ENCODE measurements around the gene LYSMD2. TPM values are rescaled to one million over a fixed set of nuclear protein-coding genes. Genes with fewer than 3 reads are reported as not detected.

Gene LYSMD2
- total and polyA plus RNA-seq, 9 donors: 8.9 to 16.4 (median 13.4) TPM

DNA sequence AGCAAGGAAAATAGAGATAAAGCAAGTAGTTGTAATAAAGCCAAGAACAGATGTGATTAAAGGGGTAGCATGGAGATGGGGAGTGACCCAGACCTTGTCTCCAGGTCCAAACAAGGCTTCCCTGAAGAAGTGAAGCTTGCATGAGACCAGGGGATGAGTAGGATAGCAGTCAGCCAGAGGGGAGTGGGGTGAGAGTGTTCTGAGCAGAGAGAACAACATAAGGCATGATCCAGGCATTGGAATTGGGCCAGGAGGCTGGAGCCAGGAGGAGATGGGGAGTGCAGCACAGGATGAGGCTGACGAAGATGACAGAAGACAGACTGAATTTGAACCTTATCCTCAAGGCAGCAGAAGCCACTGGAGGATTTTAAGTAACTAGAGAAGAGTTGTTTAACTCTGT lies 21.2 kb upstream of the LYSMD2 start:
- Histone ChIP-seq H3K9me3 (no peaks in the 10 kb centered on the region), H3K4me3 (no peak overlapping the region), H3K36me3 (no peaks in the 10 kb centered on the region), H3K4me1 (ENCODE audit: insufficient read depth) (peaks cover 5% of the 10 kb centered on the region), H3K27ac (no peak overlapping the region), H3K27me3 (no peaks in the 10 kb centered on the region)
- peak; percentile 51 to 77 (median 74) for DNase-seq
- intact Hi-C loops (cut with DNase I): no loop called here
- TF ChIP-seq POLR2A (IDR thresholded peaks at IDR 0.05): no peak
- no peak for TF ChIP-seq EP300 (IDR thresholded peaks at IDR 0.05)
- TF ChIP-seq CTCF (IDR thresholded peaks at IDR 0.05): no peak
- WGBS, 3 donors: 7 to 20% (median 16%) methylated on average over 1 of the region's 1 CpG

DNA sequence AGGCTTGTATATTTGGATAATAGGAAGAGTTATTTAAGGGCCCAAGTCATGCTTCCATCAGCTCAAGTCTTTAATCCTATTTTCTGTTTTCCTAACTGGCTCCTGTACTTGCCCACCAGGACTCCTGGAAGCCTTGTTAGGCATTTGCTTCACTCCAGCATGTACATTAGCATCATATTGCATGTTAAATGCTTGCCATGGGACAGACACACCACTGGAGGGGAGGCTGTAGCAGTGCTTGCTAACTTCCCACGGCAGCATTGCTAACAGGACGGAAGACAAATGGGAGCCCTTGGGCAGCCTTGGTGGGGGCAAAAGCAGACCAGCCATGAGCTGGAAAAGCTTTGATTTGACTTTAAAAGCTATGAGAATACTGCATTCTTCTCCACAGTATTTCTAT lies 20.0 kb upstream of the LYSMD2 start:
- Histone ChIP-seq H3K36me3 (no peaks in the 10 kb centered on the region), H3K4me1 (ENCODE audit: insufficient read depth) (peaks cover 5% of the 10 kb centered on the region), H3K4me3 (no peak overlapping the region), H3K27ac (no peak overlapping the region), H3K27me3 (no peaks in the 10 kb centered on the region), H3K9me3 (no peaks in the 10 kb centered on the region)
- intact Hi-C loops (cut with DNase I): no loop called here
- WGBS, 3 donors: 63 to 88% (median 87%) methylated on average over 2 of the region's 2 CpGs
- TF ChIP-seq CTCF (IDR thresholded peaks at IDR 0.05): no peak
- TF ChIP-seq POLR2A (IDR thresholded peaks at IDR 0.05): no peak
- TF ChIP-seq EP300 (IDR thresholded peaks at IDR 0.05): no peak
- no peak for DNase-seq

DNA sequence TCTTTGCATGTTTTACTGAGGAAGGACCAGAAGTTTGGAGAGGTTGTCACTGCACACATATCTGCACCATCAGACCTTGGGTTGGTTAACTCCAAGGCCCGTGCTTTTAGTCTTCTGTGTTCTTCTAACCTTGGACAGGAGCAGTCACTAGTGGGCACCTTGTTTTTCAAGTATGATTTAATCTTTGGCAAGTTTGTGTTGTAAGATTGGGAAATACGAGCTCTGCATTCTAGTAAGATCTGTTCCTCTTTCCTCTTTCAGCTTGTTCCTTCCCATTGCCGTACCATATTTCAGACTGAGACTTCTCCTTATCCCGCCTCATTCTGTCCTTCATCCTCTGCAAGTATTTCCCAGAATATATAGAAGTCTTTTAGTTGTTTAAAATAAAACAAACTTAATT lies 19.0 kb upstream of the LYSMD2 start:
- Histone ChIP-seq H3K4me1 (ENCODE audit: insufficient read depth) (peaks cover 5% of the 10 kb centered on the region), H3K4me3 (no peak overlapping the region), H3K27ac (no peak overlapping the region), H3K27me3 (no peaks in the 10 kb centered on the region), H3K36me3 (no peaks in the 10 kb centered on the region), H3K9me3 (no peaks in the 10 kb centered on the region)
- intact Hi-C loops (cut with DNase I): no loop called here
- WGBS, 3 donors: 84 to 96% (median 93%) methylated on average over 4 of the region's 4 CpGs
- DNase-seq: no peak
- no peak for TF ChIP-seq POLR2A (IDR thresholded peaks at IDR 0.05)
- TF ChIP-seq CTCF (IDR thresholded peaks at IDR 0.05): no peak

DNA sequence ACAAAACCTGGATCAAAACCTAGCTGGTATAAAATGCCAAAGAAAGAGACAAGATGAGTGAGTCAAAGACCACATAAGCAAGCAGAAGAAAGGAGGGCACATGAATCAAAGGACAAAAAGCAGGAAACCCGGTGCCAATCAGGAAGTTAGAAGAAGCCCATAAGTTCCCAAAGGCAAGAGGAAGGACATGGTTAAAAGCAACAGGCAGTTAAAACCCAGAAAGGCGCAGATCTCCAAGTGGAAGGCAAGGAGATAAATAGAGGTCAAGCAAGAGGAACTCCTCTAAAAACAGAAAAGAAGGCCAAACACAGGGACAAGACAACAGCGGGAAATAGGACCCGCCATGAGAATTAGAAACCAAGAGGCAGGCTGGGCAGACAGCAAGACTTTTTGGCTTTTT lies 18.3 kb upstream of the LYSMD2 start:
- no peaks in the 10 kb centered on the region for H3K36me3 ChIP-seq
- 68 to 94% (median 91%) methylated on average over 4 of the region's 4 CpGs for WGBS, 3 donors
- DNase-seq: no peak
- H3K4me3 ChIP-seq: no peak overlapping the region
- H3K27me3 ChIP-seq: no peaks in the 10 kb centered on the region
- H3K9me3 ChIP-seq: no peaks in the 10 kb centered on the region
- intact Hi-C loops (cut with DNase I): no loop called here
- H3K27ac ChIP-seq: no peak overlapping the region
- H3K4me1 ChIP-seq (ENCODE audit: insufficient read depth): peaks cover 5% of the 10 kb centered on the region
- TF ChIP-seq POLR2A (IDR thresholded peaks at IDR 0.05): no peak
- TF ChIP-seq CTCF (IDR thresholded peaks at IDR 0.05): no peak
- no peak for TF ChIP-seq EP300 (IDR thresholded peaks at IDR 0.05)

DNA sequence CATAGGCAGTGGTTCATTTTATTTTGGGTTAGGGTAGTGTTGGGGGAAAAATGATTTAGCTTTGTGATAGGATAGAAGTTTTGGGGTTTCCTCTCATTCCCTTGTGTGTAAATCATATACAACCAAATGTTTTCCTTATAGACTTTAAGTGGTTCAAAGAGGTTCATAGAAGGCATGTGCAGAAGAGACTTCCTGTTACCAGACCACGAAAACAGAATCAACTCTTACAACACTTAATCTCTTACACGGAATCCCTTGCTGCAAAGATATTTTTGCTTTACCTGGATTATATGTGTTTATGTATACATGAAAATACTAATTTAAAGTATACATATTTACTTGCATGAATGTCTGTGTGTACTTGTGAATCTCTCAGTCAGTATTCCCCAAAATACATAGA lies 16.8 kb upstream of the LYSMD2 start:
- Histone ChIP-seq H3K36me3 (no peaks in the 10 kb centered on the region), H3K27me3 (no peaks in the 10 kb centered on the region), H3K4me1 (ENCODE audit: insufficient read depth) (peaks cover 3% of the 10 kb centered on the region), H3K27ac (no peak overlapping the region), H3K9me3 (no peaks in the 10 kb centered on the region), H3K4me3 (no peak overlapping the region)
- 89 to 98% (median 93%) methylated on average over 2 of the region's 2 CpGs for WGBS, 3 donors
- intact Hi-C loops (cut with DNase I): loop anchor here in 1 of 4 donors (5.0 kb wide), 1 partner anchor 47 kb away; no protein-coding TSS in a partner anchor
- TF ChIP-seq EP300 (IDR thresholded peaks at IDR 0.05) (no peak), POLR2A (IDR thresholded peaks at IDR 0.05) (no peak), CTCF (IDR thresholded peaks at IDR 0.05) (no peak)
- no peak for DNase-seq
